Stomach (tissue), 4 donors: ENCODE measurements around the gene PGPEP1.

ENCODE experiments used
- EP300 ChIP-seq: sonication (generic); formaldehyde crosslinking; IDR thresholded peaks from one replicate; pipeline ENCODE4 v1.6.1; 2017; ENCODE audit warnings: antibody characterized with exemption
- POLR2A ChIP-seq, 4 donors: fragments of 450-650 bp; IDR thresholded peaks; one replicate each; pipeline ENCODE4 v1.6.1; 2016; ENCODE audit warnings: antibody characterized with exemption in 4 of 4, control low read depth in 2 of 4, mild to moderate bottlenecking in 1 of 4, moderate library complexity in 1 of 4
- TF ChIP-seq, protein P1 (sequence below), 7 experiments: fragments of 450-650 bp in 4 of 7; fragments of 200-600 bp in 3 of 7; sonication (generic) in 3 of 7; IDR thresholded peaks; one replicate each; pipeline ENCODE4 v1.5.1; 2016 to 2019; ENCODE audit warnings: antibody characterized with exemption in 7 of 7, control low read depth in 2 of 7, mild to moderate bottlenecking in 1 of 7

DNA sequence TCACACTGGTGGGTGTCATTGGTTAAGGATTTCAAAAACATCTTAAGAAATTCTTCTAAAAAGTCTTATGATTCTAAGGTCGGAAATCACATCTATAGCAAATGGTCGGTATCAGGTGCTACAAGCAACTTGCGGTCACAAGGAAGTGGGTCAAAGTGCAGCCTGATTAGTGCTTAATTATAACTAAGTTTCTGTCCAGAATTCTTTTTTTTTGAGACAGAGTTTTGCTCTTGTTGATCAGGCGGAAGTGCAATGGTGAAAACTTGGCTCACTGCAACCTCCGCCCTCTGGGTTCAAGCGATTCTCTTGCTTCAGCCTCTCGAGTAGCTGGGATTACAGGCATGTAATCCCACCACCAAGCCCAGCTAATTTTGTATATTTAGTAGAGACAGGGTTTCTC is 44.4 kb downstream of the PGPEP1 start:
- TF ChIP-seq, protein P1, sequence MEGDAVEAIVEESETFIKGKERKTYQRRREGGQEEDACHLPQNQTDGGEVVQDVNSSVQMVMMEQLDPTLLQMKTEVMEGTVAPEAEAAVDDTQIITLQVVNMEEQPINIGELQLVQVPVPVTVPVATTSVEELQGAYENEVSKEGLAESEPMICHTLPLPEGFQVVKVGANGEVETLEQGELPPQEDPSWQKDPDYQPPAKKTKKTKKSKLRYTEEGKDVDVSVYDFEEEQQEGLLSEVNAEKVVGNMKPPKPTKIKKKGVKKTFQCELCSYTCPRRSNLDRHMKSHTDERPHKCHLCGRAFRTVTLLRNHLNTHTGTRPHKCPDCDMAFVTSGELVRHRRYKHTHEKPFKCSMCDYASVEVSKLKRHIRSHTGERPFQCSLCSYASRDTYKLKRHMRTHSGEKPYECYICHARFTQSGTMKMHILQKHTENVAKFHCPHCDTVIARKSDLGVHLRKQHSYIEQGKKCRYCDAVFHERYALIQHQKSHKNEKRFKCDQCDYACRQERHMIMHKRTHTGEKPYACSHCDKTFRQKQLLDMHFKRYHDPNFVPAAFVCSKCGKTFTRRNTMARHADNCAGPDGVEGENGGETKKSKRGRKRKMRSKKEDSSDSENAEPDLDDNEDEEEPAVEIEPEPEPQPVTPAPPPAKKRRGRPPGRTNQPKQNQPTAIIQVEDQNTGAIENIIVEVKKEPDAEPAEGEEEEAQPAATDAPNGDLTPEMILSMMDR (IDR thresholded peaks at IDR 0.05), result no peak
- TF ChIP-seq EP300 (no peak), POLR2A (IDR thresholded peaks at IDR 0.05) (no peak)
